GM12878 (cell line): ENCODE results near the gene FXYD6. TPM values are rescaled to one million over a fixed set of nuclear protein-coding genes. Genes with fewer than 3 reads are reported as not detected.

Experiments
- ATAC-seq: fragments of 200-7000 bp; cut with Tn5 transposase; 3 replicates; pipeline ENCODE4 v1.9.1; 2020; ENCODE audit warnings: mild to moderate bottlenecking, moderate library complexity
- BruUV-seq: library from RNA; stranded (reverse); fragments of 400-500 nt; replicated peaks from 2 replicates; lab custom pipeline; 2021; lab: Mats Ljungman, UMichigan
- CTCF ChIA-PET: fragments of 300-600 bp; sonication (Branson Sonifier 250); formaldehyde crosslinking; extraction: SDS; loops from one replicate; lab custom pipeline; 2021; ENCODE audit warnings: inconsistent platforms; lab: Yijun Ruan, JAX
- POLR2A ChIA-PET: fragments of 350-600 bp; formaldehyde crosslinking; extraction: SDS; loops from one replicate; lab custom pipeline; 2021; ENCODE audit warnings: inconsistent platforms; lab: Charles Lee
- RAD21 ChIA-PET: fragments of 300-600 bp; sonication (Branson Sonifier 250); formaldehyde crosslinking; loops from one replicate; lab custom pipeline; 2023; ENCODE audit warnings: antibody characterized with exemption; ENCODE audit not compliant: unreplicated experiment; lab: Charles Lee
- SMC1A ChIA-PET: fragments of 300-600 bp; sonication (Branson Sonifier 250); formaldehyde crosslinking; loops from one replicate; lab custom pipeline; 2023; ENCODE audit not compliant: unreplicated experiment, uncharacterized antibody; lab: Charles Lee
- DNase-seq: peaks from one replicate; pipeline ENCODE4 v3.0.0-alpha.2; 2011; ENCODE audit warnings: low read depth, low spot score
- FAIRE-seq: peaks from 3 replicates; lab custom pipeline; 2011; peaks lifted over from hg19 to GRCh38; lab: Jason Lieb, UNC
- H2AFZ ChIP-seq: 2 replicates; pipeline ENCODE4 v1.6.0; 2011; ENCODE audit warnings: low read depth, low read length, control low read depth; ENCODE audit not compliant: control insufficient read depth
- H3K27ac ChIP-seq: 2 replicates; pipeline ENCODE4 v1.5.1; 2011; ENCODE audit warnings: control low read depth; ENCODE audit not compliant: control insufficient read depth, insufficient read depth
- H3K27me3 ChIP-seq, 2 experiments: replicated peaks in 1 of 2; 2 replicates each; pipeline versions ENCODE4 v1.6.0 to v1.6.1; 2011; ENCODE audit warnings: low read length in 1 of 2; ENCODE audit not compliant: control insufficient read depth in 2 of 2, insufficient read depth in 2 of 2
- H3K36me3 ChIP-seq, 2 experiments: 2 replicates each; pipeline ENCODE4 v1.5.1; 2011; ENCODE audit warnings: low read length in 1 of 2; ENCODE audit not compliant: control insufficient read depth in 2 of 2, insufficient read depth in 2 of 2
- H3K4me1 ChIP-seq: 2 replicates; pipeline ENCODE4 v1.6.1; 2011; ENCODE audit warnings: mild to moderate bottlenecking, low read length, moderate library complexity, mixed read lengths; ENCODE audit not compliant: control insufficient read depth, insufficient read depth
- H3K4me2 ChIP-seq: 2 replicates; pipeline ENCODE4 v1.6.0; 2011; ENCODE audit warnings: control low read depth; ENCODE audit not compliant: control insufficient read depth, insufficient read depth
- H3K4me3 ChIP-seq: fragments of 200-600 bp; sonication (generic); 2 replicates; pipeline ENCODE4 v1.5.1; 2016
- H3K79me2 ChIP-seq: 2 replicates; pipeline ENCODE4 v1.6.0; 2011; ENCODE audit warnings: low read length; ENCODE audit not compliant: control insufficient read depth, insufficient read depth
- H3K9ac ChIP-seq: 2 replicates; pipeline ENCODE4 v1.8.0; 2011; ENCODE audit warnings: low read length, control low read depth, mixed read lengths; ENCODE audit not compliant: control insufficient read depth, insufficient read depth
- H3K9me3 ChIP-seq: replicated peaks from 3 replicates; pipeline ENCODE4 v1.5.1; 2011; ENCODE audit warnings: mild to moderate bottlenecking, low read length; ENCODE audit not compliant: control insufficient read depth, insufficient read depth
- H4K20me1 ChIP-seq: 2 replicates; pipeline ENCODE4 v1.6.0; 2011; ENCODE audit not compliant: control insufficient read depth, insufficient read depth
- HCFC1 ChIP-seq: fragments of 150-350 bp; IDR thresholded peaks from 2 replicates; pipeline ENCODE4 v1.6.1; 2014; ENCODE audit warnings: low read length
- PAX8 ChIP-seq: fragments of 450-650 bp; IDR thresholded peaks from 2 replicates; pipeline ENCODE4 v1.6.1; 2017; ENCODE audit warnings: mild to moderate bottlenecking, moderate library complexity
- POLR2A ChIP-seq: IDR thresholded peaks from 2 replicates; pipeline ENCODE4 v1.6.1; 2011; ENCODE audit warnings: low read depth, mild to moderate bottlenecking, low read length
- RB1 ChIP-seq: fragments of 450-650 bp; formaldehyde crosslinking; IDR thresholded peaks from 2 replicates; pipeline ENCODE4 v1.6.1; 2017; ENCODE audit warnings: mild to moderate bottlenecking, borderline replicate concordance
- SIX5 ChIP-seq: IDR thresholded peaks from 2 replicates; pipeline ENCODE4 v1.6.1; 2011; ENCODE audit warnings: mild to moderate bottlenecking, low read depth, low read length, moderate library complexity; ENCODE audit not compliant: severe bottlenecking
- SREBF2 ChIP-seq: IDR thresholded peaks from 2 replicates; pipeline ENCODE4 v1.6.1; 2012; ENCODE audit warnings: mild to moderate bottlenecking, low read length
- TBL1XR1 ChIP-seq: IDR thresholded peaks from 2 replicates; pipeline ENCODE4 v1.6.1; 2012; ENCODE audit warnings: low read depth, low read length, improper control_type of control experiment
- ZNF384 ChIP-seq: IDR thresholded peaks from 2 replicates; pipeline ENCODE4 v1.6.1; 2012; ENCODE audit warnings: low read depth, mild to moderate bottlenecking, low read length, improper control_type of control experiment, borderline replicate concordance
- WGBS: methylation state at CpG from one replicate; pipeline ENCODE4 v1.1.6; 2016; ENCODE audit warnings: low lambda C conversion rate; ENCODE audit not compliant: insufficient replicate concordance, insufficient coverage; ENCODE audit errors: missing lambda C conversion rate; 5-methylcytosine and 5-hydroxymethylcytosine counted together
- in situ Hi-C: fragments of 300-500 bp; cut with MboI; formaldehyde crosslinking; loops from 9 replicates; pipeline ENCODE4 v1.14.3; 2018; ENCODE audit warnings: mixed read lengths
- intact Hi-C: fragments of 100-400 bp; cut with micrococcal nuclease; formaldehyde crosslinking; loops from one replicate; pipeline ENCODE4 v1.14.2; 2022; ENCODE audit not compliant: unreplicated experiment
- polyA plus RNA-seq, 11 experiments: library from polyadenylated mRNA; depleted of rRNA in 4 of 11; unstranded in 6 of 11; stranded (reverse) in 5 of 11; fragments of >200 nt; fragmentation: Nextera tagmentation in 4 of 11; fragmentation: Illumina TruSeq in 1 of 11; extraction: Ambion mirVana in 4 of 11; extraction: Trizol in 1 of 11; gene quantifications; 1 replicate in 1 of 11; 2 replicates in 10 of 11; pipeline versions ENCODE4 v1.2.1 to v1.2.3, GENCODE V29; 2011 to 2016; ENCODE audit warnings: inconsistent platforms in 2 of 11, missing spikeins in 2 of 11, low read depth in 1 of 11
- total RNA-seq, 4 experiments: library from RNA; depleted of rRNA in 3 of 4; stranded (reverse); fragments of >200 nt in 3 of 4; fragmentation: Illumina TruSeq in 1 of 4; extraction: Trizol in 1 of 4; gene quantifications; 2 replicates each; pipeline versions ENCODE4 v1.2.1 to v1.2.3, GENCODE V29; 2013 to 2021
- TF ChIP-seq, protein P1 (sequence below): fragments of 450-650 bp; IDR thresholded peaks from 2 replicates; pipeline ENCODE4 v1.6.1; 2017; ENCODE audit warnings: mild to moderate bottlenecking
- TF ChIP-seq, protein P2 (sequence below): fragments of 450-650 bp; IDR thresholded peaks from 2 replicates; pipeline ENCODE4 v1.6.1; 2017; ENCODE audit warnings: antibody characterized with exemption, mild to moderate bottlenecking, moderate library complexity

The FXYD6 gene
- total and polyA plus RNA-seq, 10 of the 15 experiments (the other 5 are each of a cell fraction or from before 2014, with no cell fraction given) = 0.09 to 2.0 (median 0.23) TPM; not detected in 2

GRCh38 chr11:117795638-117796455 is 80.6 kb downstream of the FXYD6 start:
- in situ Hi-C loops (no loop called here), intact Hi-C loops (no loop called here)
- Histone ChIP-seq H3K4me3 (no peak overlapping the region), H3K79me2 (no peaks in the 10 kb centered on the region), H3K27me3 (peaks cover 4 to 8% of the 10 kb centered on the region in 2 experiments; a peak in 3 of 4 replicates), H3K4me2 (no peak overlapping the region), H2AFZ (no peak overlapping the region), H3K36me3 (no peaks in the 10 kb centered on the region), H3K9ac (no peak overlapping the region), H3K27ac (no peak overlapping the region), H3K9me3 (no peaks in the 10 kb centered on the region), H3K4me1 (no peaks in the 10 kb centered on the region), H4K20me1 (no peaks in the 10 kb centered on the region)
- no TSS peak for BruUV-seq
- ATAC-seq = no peak
- WGBS = 41% methylated on average over 40 of the region's 53 CpGs
- ChIA-PET RAD21 (no interaction called here), CTCF (no interaction called here), SMC1A (no interaction called here), POLR2A (no interaction called here)
- TF ChIP-seq SIX5 (no peak), HCFC1 (no peak)
- DNase-seq = no peak
- no peak for FAIRE-seq

- no peaks in the 10 kb centered on the region for H3K9me3 ChIP-seq
- H3K4me1 ChIP-seq = no peaks in the 10 kb centered on the region
- peaks cover 4 to 9% of the 10 kb centered on the region in 2 experiments; a peak in 3 of 4 replicates for H3K27me3 ChIP-seq
- no peak for DNase-seq
- H3K36me3 ChIP-seq = no peaks in the 10 kb centered on the region
- no TSS peak for BruUV-seq
- TF ChIP-seq, protein P1, sequence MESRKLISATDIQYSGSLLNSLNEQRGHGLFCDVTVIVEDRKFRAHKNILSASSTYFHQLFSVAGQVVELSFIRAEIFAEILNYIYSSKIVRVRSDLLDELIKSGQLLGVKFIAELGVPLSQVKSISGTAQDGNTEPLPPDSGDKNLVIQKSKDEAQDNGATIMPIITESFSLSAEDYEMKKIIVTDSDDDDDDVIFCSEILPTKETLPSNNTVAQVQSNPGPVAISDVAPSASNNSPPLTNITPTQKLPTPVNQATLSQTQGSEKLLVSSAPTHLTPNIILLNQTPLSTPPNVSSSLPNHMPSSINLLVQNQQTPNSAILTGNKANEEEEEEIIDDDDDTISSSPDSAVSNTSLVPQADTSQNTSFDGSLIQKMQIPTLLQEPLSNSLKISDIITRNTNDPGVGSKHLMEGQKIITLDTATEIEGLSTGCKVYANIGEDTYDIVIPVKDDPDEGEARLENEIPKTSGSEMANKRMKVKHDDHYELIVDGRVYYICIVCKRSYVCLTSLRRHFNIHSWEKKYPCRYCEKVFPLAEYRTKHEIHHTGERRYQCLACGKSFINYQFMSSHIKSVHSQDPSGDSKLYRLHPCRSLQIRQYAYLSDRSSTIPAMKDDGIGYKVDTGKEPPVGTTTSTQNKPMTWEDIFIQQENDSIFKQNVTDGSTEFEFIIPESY = no peak
- TF ChIP-seq RB1 (no peak), SREBF2 (no peak), PAX8 (no peak), POLR2A (no peak), ZNF384 (no peak), TBL1XR1 (no peak)
- TF ChIP-seq, protein P2, sequence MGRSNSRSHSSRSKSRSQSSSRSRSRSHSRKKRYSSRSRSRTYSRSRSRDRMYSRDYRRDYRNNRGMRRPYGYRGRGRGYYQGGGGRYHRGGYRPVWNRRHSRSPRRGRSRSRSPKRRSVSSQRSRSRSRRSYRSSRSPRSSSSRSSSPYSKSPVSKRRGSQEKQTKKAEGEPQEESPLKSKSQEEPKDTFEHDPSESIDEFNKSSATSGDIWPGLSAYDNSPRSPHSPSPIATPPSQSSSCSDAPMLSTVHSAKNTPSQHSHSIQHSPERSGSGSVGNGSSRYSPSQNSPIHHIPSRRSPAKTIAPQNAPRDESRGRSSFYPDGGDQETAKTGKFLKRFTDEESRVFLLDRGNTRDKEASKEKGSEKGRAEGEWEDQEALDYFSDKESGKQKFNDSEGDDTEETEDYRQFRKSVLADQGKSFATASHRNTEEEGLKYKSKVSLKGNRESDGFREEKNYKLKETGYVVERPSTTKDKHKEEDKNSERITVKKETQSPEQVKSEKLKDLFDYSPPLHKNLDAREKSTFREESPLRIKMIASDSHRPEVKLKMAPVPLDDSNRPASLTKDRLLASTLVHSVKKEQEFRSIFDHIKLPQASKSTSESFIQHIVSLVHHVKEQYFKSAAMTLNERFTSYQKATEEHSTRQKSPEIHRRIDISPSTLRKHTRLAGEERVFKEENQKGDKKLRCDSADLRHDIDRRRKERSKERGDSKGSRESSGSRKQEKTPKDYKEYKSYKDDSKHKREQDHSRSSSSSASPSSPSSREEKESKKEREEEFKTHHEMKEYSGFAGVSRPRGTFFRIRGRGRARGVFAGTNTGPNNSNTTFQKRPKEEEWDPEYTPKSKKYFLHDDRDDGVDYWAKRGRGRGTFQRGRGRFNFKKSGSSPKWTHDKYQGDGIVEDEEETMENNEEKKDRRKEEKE = no peak
- H2AFZ ChIP-seq = no peak overlapping the region
- H3K27ac ChIP-seq = no peak overlapping the region
- no peak overlapping the region for H3K4me3 ChIP-seq
- ATAC-seq = no peak
- 46% methylated on average over 27 of the region's 29 CpGs for WGBS
- ChIA-PET CTCF (no interaction called here), SMC1A (no interaction called here), POLR2A (no interaction called here), RAD21 (no interaction called here)
- no peak overlapping the region for H3K4me2 ChIP-seq
- H3K9ac ChIP-seq = no peak overlapping the region
- no peak for FAIRE-seq
- intact Hi-C loops = no loop called here
- in situ Hi-C loops = no loop called here
- H4K20me1 ChIP-seq = no peaks in the 10 kb centered on the region
- H3K79me2 ChIP-seq = no peaks in the 10 kb centered on the region
Observed at GRCh38 chr11:117794772-117795629, 81.5 kb downstream of the FXYD6 start.
